BJ (cell line): ENCODE data around the gene TEX10. TPM values are rescaled to one million over a fixed set of nuclear protein-coding genes. Genes with fewer than 3 reads are reported as not detected.

Experiments
- CTCF ChIA-PET: fragments of 350-600 bp; formaldehyde crosslinking; extraction: SDS; loops from one replicate; lab custom pipeline; 2021; ENCODE audit warnings: antibody characterized with exemption, inconsistent platforms; lab: Yijun Ruan, JAX
- POLR2A ChIA-PET: fragments of 300-600 bp; sonication (Branson Sonifier 250); formaldehyde crosslinking; extraction: SDS; loops from one replicate; lab custom pipeline; 2021; ENCODE audit warnings: antibody characterized with exemption; lab: Charles Lee
- DNase-seq: peaks from one replicate; pipeline ENCODE4 v3.0.0-alpha.2; 2011; ENCODE audit warnings: low read depth
- H3K27me3 ChIP-seq: 2 replicates; pipeline ENCODE4 v1.6.0; 2011; ENCODE audit warnings: low read length; ENCODE audit not compliant: control insufficient read depth, insufficient read depth
- H3K36me3 ChIP-seq: 2 replicates; pipeline ENCODE4 v1.5.1; 2011; ENCODE audit warnings: low read length; ENCODE audit not compliant: control insufficient read depth, insufficient read depth
- H3K4me3 ChIP-seq: 2 replicates; pipeline ENCODE4 v1.5.1; 2011; ENCODE audit warnings: low read depth, mild to moderate bottlenecking, control low read depth, low read length
- CTCF ChIP-seq: IDR thresholded peaks from 2 replicates; pipeline ENCODE4 v1.5.1; 2011; ENCODE audit warnings: low read depth, mild to moderate bottlenecking, control low read depth, inconsistent platforms, low read length, moderate library complexity; ENCODE audit not compliant: insufficient read depth
- polyA plus RNA-seq: library from polyadenylated mRNA; depleted of rRNA; stranded (reverse); fragments of >200 nt; gene quantifications from 2 replicates; pipeline ENCODE4 v1.2.3, GENCODE V29; 2011; rRNA removed

TEX10 gene
- polyA plus RNA-seq, 1 experiment = 12.8 TPM

GRCh38 chr9:100269656-100270055 lies 83.1 kb downstream of the TEX10 start:
- POLR2A ChIA-PET = no interaction called here

GRCh38 chr9:100268271-100268670 lies 84.5 kb downstream of the TEX10 start:
- peaks cover 3% of the 10 kb centered on the region; the same call in 1 of the 2 replicates for H3K36me3 ChIP-seq
- TF ChIP-seq CTCF = no peak
- no peak overlapping the region for H3K4me3 ChIP-seq
- ChIA-PET CTCF (no interaction called here), POLR2A (no interaction called here)
- H3K27me3 ChIP-seq = no peaks in the 10 kb centered on the region
- no peak for DNase-seq

More at GRCh38 chr9:100269656-100270055, 83.1 kb downstream of the TEX10 start:
- TF ChIP-seq CTCF = no peak
- Histone ChIP-seq H3K36me3 (peaks cover 3% of the 10 kb centered on the region; the same call in 1 of the 2 replicates), H3K4me3 (no peak overlapping the region), H3K27me3 (no peaks in the 10 kb centered on the region)
- CTCF ChIA-PET = interaction anchor here (0.7 to 1.2 kb wide), 3 partner anchors 9 to 331 kb away, joined by 3 read pairs; no protein-coding TSS in a partner anchor
- DNase-seq = no peak

GRCh38 chr9:100267211-100267610 lies 85.5 kb downstream of the TEX10 start:
- no peak for DNase-seq
- H3K27me3 ChIP-seq = no peaks in the 10 kb centered on the region
- H3K4me3 ChIP-seq = no peak overlapping the region
- no peaks in the 10 kb centered on the region for H3K36me3 ChIP-seq
- ChIA-PET CTCF (no interaction called here), POLR2A (no interaction called here)
- TF ChIP-seq CTCF = no peak

Other genes starting within 250 kb of the TEX10 start
- gene MSANTD3, start 74.2 kb upstream of the TEX10 start, polyA plus RNA-seq = 34.5 and 38.3 TPM in 2 replicates
- 0.10 and 0.28 TPM in 2 replicates for gene TMEFF1, start 120.2 kb upstream of the TEX10 start, polyA plus RNA-seq
- gene CAVIN4, start 225.1 kb upstream of the TEX10 start, polyA plus RNA-seq = 0.21 and 0.28 TPM in 2 replicates